Measurements from ENCODE around the gene PARD3. TPM values are rescaled to one million over a fixed set of nuclear protein-coding genes. Genes with fewer than 3 reads are reported as not detected.

The PARD3 gene
- total RNA-seq, 1 experiment from 2014 or later = 51.8 TPM

DNA sequence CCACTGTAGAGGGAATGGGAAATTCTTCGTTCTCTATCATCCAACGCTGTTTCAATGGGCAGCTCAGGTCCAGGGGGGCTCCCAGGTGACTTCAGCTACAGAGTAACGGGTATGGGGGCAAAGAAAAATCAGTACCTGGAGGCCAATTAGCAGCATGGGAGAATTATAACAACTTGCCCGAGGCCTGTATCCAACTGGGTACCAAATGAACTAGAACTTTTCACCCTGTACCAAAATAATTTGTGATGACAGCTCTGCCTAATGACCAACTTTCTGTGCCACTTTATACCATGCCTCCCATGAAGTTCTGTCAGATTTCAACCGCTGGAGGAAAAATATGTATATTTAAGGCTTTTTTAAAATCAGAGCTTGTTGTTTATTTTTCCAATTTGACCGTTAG is 467.1 kb downstream of the PARD3 start (continued):
- TF ChIP-seq, protein P1, sequence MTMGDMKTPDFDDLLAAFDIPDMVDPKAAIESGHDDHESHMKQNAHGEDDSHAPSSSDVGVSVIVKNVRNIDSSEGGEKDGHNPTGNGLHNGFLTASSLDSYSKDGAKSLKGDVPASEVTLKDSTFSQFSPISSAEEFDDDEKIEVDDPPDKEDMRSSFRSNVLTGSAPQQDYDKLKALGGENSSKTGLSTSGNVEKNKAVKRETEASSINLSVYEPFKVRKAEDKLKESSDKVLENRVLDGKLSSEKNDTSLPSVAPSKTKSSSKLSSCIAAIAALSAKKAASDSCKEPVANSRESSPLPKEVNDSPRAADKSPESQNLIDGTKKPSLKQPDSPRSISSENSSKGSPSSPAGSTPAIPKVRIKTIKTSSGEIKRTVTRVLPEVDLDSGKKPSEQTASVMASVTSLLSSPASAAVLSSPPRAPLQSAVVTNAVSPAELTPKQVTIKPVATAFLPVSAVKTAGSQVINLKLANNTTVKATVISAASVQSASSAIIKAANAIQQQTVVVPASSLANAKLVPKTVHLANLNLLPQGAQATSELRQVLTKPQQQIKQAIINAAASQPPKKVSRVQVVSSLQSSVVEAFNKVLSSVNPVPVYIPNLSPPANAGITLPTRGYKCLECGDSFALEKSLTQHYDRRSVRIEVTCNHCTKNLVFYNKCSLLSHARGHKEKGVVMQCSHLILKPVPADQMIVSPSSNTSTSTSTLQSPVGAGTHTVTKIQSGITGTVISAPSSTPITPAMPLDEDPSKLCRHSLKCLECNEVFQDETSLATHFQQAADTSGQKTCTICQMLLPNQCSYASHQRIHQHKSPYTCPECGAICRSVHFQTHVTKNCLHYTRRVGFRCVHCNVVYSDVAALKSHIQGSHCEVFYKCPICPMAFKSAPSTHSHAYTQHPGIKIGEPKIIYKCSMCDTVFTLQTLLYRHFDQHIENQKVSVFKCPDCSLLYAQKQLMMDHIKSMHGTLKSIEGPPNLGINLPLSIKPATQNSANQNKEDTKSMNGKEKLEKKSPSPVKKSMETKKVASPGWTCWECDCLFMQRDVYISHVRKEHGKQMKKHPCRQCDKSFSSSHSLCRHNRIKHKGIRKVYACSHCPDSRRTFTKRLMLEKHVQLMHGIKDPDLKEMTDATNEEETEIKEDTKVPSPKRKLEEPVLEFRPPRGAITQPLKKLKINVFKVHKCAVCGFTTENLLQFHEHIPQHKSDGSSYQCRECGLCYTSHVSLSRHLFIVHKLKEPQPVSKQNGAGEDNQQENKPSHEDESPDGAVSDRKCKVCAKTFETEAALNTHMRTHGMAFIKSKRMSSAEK (CRISPR knock-in tag; IDR thresholded peaks at IDR 0.05; ENCODE audit: borderline replicate concordance) = no peak
- TF ChIP-seq RORB (CRISPR knock-in tag; IDR thresholded peaks at IDR 0.05) (no peak), MXD4 (CRISPR knock-in tag; IDR thresholded peaks at IDR 0.05; ENCODE audit: borderline replicate concordance) (no peak), TCF7 (CRISPR knock-in tag; IDR thresholded peaks at IDR 0.05; ENCODE audit: low read depth) (no peak), EMX1 (CRISPR knock-in tag; IDR thresholded peaks at IDR 0.05) (no peak), TP53 (CRISPR knock-in tag; IDR thresholded peaks at IDR 0.05) (no peak)
- TF ChIP-seq, protein P2, sequence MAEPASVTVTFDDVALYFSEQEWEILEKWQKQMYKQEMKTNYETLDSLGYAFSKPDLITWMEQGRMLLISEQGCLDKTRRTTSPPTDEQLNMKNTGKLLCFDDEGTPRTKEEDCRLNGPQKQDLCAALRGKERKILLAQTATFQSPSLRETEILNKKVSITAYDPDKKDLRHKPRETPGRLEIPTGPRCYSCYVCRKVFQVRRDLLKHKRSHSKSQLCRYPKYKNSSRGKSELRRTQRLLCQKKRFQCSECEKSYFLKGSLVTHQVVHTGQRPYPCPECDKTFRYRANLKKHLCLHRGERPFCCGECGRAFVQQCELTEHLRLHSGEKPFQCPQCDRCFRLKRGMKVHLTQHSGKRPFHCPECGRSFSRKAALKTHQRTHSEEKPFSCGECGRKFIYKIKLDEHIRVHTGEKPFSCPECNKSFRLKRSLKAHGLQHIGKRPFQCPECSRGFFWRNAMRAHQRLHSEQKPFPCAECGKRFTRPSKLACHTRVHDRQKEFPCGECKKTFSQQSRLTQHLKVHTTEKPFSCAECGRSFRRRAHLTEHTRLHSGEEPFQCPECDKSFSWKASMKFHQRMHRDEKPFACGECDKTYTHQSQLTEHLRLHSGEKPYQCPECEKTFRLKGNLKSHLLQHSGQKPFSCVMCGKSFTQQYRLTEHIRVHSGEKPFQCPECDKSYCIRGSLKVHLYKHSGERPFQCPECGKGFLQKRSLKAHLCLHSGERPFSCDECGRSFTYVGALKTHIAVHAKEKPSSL (CRISPR knock-in tag; conservative IDR thresholded peaks at IDR 0.05) = no peak
- TF ChIP-seq, protein P3, sequence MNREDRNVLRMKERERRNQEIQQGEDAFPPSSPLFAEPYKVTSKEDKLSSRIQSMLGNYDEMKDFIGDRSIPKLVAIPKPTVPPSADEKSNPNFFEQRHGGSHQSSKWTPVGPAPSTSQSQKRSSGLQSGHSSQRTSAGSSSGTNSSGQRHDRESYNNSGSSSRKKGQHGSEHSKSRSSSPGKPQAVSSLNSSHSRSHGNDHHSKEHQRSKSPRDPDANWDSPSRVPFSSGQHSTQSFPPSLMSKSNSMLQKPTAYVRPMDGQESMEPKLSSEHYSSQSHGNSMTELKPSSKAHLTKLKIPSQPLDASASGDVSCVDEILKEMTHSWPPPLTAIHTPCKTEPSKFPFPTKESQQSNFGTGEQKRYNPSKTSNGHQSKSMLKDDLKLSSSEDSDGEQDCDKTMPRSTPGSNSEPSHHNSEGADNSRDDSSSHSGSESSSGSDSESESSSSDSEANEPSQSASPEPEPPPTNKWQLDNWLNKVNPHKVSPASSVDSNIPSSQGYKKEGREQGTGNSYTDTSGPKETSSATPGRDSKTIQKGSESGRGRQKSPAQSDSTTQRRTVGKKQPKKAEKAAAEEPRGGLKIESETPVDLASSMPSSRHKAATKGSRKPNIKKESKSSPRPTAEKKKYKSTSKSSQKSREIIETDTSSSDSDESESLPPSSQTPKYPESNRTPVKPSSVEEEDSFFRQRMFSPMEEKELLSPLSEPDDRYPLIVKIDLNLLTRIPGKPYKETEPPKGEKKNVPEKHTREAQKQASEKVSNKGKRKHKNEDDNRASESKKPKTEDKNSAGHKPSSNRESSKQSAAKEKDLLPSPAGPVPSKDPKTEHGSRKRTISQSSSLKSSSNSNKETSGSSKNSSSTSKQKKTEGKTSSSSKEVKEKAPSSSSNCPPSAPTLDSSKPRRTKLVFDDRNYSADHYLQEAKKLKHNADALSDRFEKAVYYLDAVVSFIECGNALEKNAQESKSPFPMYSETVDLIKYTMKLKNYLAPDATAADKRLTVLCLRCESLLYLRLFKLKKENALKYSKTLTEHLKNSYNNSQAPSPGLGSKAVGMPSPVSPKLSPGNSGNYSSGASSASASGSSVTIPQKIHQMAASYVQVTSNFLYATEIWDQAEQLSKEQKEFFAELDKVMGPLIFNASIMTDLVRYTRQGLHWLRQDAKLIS (CRISPR knock-in tag; IDR thresholded peaks at IDR 0.05; ENCODE audit: borderline replicate concordance) = no peak
- TF ChIP-seq, protein P4, sequence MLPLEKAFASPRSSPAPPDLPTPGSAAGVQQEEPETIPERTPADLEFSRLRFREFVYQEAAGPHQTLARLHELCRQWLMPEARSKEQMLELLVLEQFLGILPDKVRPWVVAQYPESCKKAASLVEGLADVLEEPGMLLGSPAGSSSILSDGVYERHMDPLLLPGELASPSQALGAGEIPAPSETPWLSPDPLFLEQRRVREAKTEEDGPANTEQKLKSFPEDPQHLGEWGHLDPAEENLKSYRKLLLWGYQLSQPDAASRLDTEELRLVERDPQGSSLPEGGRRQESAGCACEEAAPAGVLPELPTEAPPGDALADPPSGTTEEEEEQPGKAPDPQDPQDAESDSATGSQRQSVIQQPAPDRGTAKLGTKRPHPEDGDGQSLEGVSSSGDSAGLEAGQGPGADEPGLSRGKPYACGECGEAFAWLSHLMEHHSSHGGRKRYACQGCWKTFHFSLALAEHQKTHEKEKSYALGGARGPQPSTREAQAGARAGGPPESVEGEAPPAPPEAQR (CRISPR knock-in tag; IDR thresholded peaks at IDR 0.05) = no peak

DNA sequence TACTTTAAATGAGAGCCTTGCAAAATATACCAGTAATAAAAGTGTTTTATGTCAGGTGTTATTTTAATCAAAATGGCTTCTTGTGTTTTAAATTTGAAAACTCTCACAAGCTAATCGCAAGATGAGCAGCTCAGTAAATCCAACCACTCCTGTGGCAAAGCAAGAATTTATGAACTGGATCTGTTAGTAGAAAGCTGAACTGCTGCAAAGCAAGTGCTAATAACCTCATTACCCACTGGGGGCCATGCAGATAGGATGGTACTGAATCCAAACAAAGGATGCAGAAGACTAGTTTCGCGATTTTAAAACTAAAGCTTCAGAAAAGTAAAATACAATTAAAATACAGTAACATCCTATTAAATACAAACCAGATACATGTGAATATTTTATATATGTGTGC is 468.0 kb downstream of the PARD3 start:
- Mint-ChIP-seq H3K4me1 (peaks cover 24% of the 10 kb centered on the region), H3K4me3 (no peak overlapping the region), H3K36me3 (peaks cover 19% of the 10 kb centered on the region), H3K9me3 (no peaks in the 10 kb centered on the region), H3K27me3 (ENCODE audit: low read depth) (no peaks in the 10 kb centered on the region), H3K27ac (no peak overlapping the region)
- no peak for TF ChIP-seq JUN (CRISPR knock-in tag; IDR thresholded peaks at IDR 0.05)
- TF ChIP-seq, protein P5, sequence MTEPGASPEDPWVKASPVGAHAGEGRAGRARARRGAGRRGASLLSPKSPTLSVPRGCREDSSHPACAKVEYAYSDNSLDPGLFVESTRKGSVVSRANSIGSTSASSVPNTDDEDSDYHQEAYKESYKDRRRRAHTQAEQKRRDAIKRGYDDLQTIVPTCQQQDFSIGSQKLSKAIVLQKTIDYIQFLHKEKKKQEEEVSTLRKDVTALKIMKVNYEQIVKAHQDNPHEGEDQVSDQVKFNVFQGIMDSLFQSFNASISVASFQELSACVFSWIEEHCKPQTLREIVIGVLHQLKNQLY (CRISPR knock-in tag; IDR thresholded peaks at IDR 0.05) = no peak
- TF ChIP-seq, protein P6, sequence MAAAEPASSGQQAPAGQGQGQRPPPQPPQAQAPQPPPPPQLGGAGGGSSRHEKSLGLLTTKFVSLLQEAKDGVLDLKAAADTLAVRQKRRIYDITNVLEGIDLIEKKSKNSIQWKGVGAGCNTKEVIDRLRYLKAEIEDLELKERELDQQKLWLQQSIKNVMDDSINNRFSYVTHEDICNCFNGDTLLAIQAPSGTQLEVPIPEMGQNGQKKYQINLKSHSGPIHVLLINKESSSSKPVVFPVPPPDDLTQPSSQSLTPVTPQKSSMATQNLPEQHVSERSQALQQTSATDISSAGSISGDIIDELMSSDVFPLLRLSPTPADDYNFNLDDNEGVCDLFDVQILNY (CRISPR knock-in tag; IDR thresholded peaks at IDR 0.05) = no peak
- TF ChIP-seq ETV6 (CRISPR knock-in tag; IDR thresholded peaks at IDR 0.05) = no peak
- TF ChIP-seq ZNF121 (CRISPR knock-in tag; IDR thresholded peaks at IDR 0.05) = no peak
- TF ChIP-seq, protein P7, sequence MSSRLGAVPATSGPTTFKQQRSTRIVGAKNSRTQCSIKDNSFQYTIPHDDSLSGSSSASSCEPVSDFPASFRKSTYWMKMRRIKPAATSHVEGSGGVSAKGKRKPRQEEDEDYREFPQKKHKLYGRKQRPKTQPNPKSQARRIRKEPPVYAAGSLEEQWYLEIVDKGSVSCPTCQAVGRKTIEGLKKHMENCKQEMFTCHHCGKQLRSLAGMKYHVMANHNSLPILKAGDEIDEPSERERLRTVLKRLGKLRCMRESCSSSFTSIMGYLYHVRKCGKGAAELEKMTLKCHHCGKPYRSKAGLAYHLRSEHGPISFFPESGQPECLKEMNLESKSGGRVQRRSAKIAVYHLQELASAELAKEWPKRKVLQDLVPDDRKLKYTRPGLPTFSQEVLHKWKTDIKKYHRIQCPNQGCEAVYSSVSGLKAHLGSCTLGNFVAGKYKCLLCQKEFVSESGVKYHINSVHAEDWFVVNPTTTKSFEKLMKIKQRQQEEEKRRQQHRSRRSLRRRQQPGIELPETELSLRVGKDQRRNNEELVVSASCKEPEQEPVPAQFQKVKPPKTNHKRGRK (CRISPR knock-in tag; IDR thresholded peaks at IDR 0.05; ENCODE audit: borderline replicate concordance) = no peak
- no peak for TF ChIP-seq ELF4 (CRISPR knock-in tag; IDR thresholded peaks at IDR 0.05; ENCODE audit: low read depth)
- no peak for TF ChIP-seq JAZF1 (CRISPR knock-in tag; IDR thresholded peaks at IDR 0.05)
- TF ChIP-seq, protein P4 (CRISPR knock-in tag; IDR thresholded peaks at IDR 0.05) = no peak
- POLR2A ChIA-PET = no interaction called here
- CTCF ChIA-PET = no interaction called here
- ATAC-seq = no peak
- DNase-seq (ENCODE audit: low spot score) = no peak
